ENCODE data around the gene PPIP5K2. TPM values are rescaled to one million over a fixed set of nuclear protein-coding genes. Genes with fewer than 3 reads are reported as not detected.
"Not testable (repeated sequence)": the region's sequence is repeated elsewhere in the genome, so short reads cannot be mapped to it uniquely, and the experiment has no call there.

Gene PPIP5K2
- 45.3 TPM for total RNA-seq
- polyA plus RNA-seq (ENCODE audit: insufficient read depth in 1 of 8, insufficient read length in 8 of 8, low replicate concordance in 1 of 8), result 10 to 100 TPM; 23.8 to 39.1 (median 36.5) TPM
- long read RNA-seq, donor 1, result 0 reads
- long read RNA-seq, donor 2, result 0 reads
- long read RNA-seq, donor 3, partial matches to known transcripts, result 0 of 2 reads
- long read RNA-seq, donor 3, other reads (novel, unspliced or antisense), result 0 of 2 reads
- long read RNA-seq, donor 4, result 0 reads
- long read RNA-seq, donor 5, partial matches to known transcripts, result 10 of 11 reads
- long read RNA-seq, donor 5, other reads (novel, unspliced or antisense), result 0 of 11 reads
- long read RNA-seq, donor 6, result 0 reads
- long read RNA-seq, donor 7, full-length matches to known transcripts, result 1 of 6 reads
- long read RNA-seq, donor 7, partial matches to known transcripts, result 5 of 6 reads
- long read RNA-seq, donor 7, other reads (novel, unspliced or antisense), result 0 of 6 reads
- long read RNA-seq, donor 8, full-length matches to known transcripts, result 1 of 1 reads
- long read RNA-seq, donor 8, partial matches to known transcripts, result 0 of 1 reads
- long read RNA-seq, donor 8, other reads (novel, unspliced or antisense), result 0 of 1 reads
- long read RNA-seq, donor 9, partial matches to known transcripts, result 0 of 1 reads
- long read RNA-seq, donor 9, other reads (novel, unspliced or antisense), result 0 of 1 reads
- long read RNA-seq, donor 10, partial matches to known transcripts, result 22 of 24 reads
- long read RNA-seq, donor 10, other reads (novel, unspliced or antisense), result 0 of 24 reads
- long read RNA-seq, donor 11, partial matches to known transcripts, result 0 of 1 reads
- long read RNA-seq, donor 11, other reads (novel, unspliced or antisense), result 0 of 1 reads

GRCh38 chr5:103119765-103120606 lies at the start of gene PPIP5K2, which contains the start of gene GIN1:
Gene PPIP5K2 (plus strand): TSS chr5:103120301. CDS start chr5:103129590, 9,289 bp downstream.
Gene GIN1 (minus strand): TSS chr5:103120138. CDS start chr5:103108707, 11,431 bp downstream.
- 0% methylated on average over 31 of the region's 46 CpGs for WGBS (ENCODE audit: insufficient coverage)
- Histone ChIP-seq H3K36me3 (ENCODE audit: control insufficient read depth, insufficient read depth, low read length) (peaks cover 3% of the 10 kb centered on the region), H3K4me3 (ENCODE audit: low read length) (peak within 1 kb of the TSS; percentile 86), H3K9me3 (replicated peaks; ENCODE audit: control insufficient read depth, low read depth, low read length) (no peaks in the 10 kb centered on the region), H3K27me3 (ENCODE audit: control insufficient read depth, insufficient read depth, low read length) (no peaks in the 10 kb centered on the region), H3K4me1 (ENCODE audit: control insufficient read depth, insufficient read depth, low read length) (peaks cover 7% of the 10 kb centered on the region), H3K27ac (ENCODE audit: low read length) (peak within 1 kb of the TSS; percentile 98)
- DNase-seq, result peak; percentile 99

GRCh38 chr5:103073500-103073899 lies 46.6 kb upstream of the PPIP5K2 start:
- 71% methylated on average over 4 of the region's 4 CpGs for WGBS (ENCODE audit: insufficient coverage)
- H3K36me3 ChIP-seq (ENCODE audit: control insufficient read depth, insufficient read depth, low read length); H3K27me3 ChIP-seq (ENCODE audit: control insufficient read depth, insufficient read depth, low read length); H3K4me3 ChIP-seq (ENCODE audit: low read length); DNase-seq; H3K4me1 ChIP-seq (ENCODE audit: control insufficient read depth, insufficient read depth, low read length); H3K27ac ChIP-seq (ENCODE audit: low read length): not testable (repeated sequence)
- H3K9me3 ChIP-seq (replicated peaks; ENCODE audit: control insufficient read depth, low read depth, low read length), result peaks cover 35% of the 10 kb centered on the region

DNA sequence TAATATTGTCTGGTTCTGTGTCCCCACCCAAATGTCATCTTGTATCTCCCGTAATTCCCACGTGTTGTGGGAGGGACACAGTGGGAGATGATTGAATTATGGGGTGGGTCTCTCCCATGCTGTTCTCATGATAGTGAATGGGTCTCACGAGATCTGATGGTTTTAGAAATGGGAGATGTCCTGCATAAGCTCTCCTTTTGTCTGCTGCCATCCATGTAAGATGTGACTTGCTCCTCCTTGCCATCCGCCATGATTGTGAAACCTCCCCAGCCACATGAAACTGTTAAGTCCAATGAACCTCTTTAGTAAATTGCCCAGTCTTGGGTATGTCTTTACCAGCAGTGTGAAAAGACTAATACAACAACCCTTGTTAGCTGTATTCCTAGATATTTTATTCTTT lies 44.7 kb upstream of the PPIP5K2 start:
- no peaks in the 10 kb centered on the region for H3K27me3 ChIP-seq (ENCODE audit: control insufficient read depth, insufficient read depth, low read length)
- 100% methylated on average over 3 of the region's 4 CpGs for WGBS (ENCODE audit: insufficient coverage)
- H3K27ac ChIP-seq (ENCODE audit: low read length), result no peak overlapping the region
- H3K4me3 ChIP-seq (ENCODE audit: low read length), result no peak overlapping the region
- peaks cover 53% of the 10 kb centered on the region for H3K9me3 ChIP-seq (replicated peaks; ENCODE audit: control insufficient read depth, low read depth, low read length)
- no peak for DNase-seq
- no peaks in the 10 kb centered on the region for H3K4me1 ChIP-seq (ENCODE audit: control insufficient read depth, insufficient read depth, low read length)
- H3K36me3 ChIP-seq (ENCODE audit: control insufficient read depth, insufficient read depth, low read length), result no peaks in the 10 kb centered on the region

DNA sequence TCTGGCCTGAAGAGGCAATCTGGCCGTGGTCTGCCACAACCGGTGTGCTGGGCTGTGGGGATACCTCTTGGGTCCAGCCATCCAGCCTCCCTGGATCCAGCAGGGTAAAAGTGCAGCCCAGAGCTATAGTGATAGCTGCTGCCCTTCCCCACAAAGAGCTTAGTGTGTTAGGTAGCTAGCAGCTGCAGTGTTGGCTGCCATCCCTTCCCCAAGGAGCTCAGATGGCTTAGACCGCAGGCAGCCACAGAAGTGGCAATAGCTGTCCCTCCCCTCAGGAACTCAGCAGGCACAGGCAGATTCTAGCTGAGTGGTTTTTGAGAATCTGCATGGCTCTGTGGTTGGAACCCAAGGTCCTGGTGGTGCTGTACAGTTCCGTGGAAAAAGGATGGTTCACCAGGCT lies 40.3 kb upstream of the PPIP5K2 start:
- peaks cover 61% of the 10 kb centered on the region for H3K9me3 ChIP-seq (replicated peaks; ENCODE audit: control insufficient read depth, low read depth, low read length)
- no peaks in the 10 kb centered on the region for H3K4me1 ChIP-seq (ENCODE audit: control insufficient read depth, insufficient read depth, low read length)
- WGBS (ENCODE audit: insufficient coverage), result 97% methylated on average over 4 of the region's 4 CpGs
- no peak overlapping the region for H3K27ac ChIP-seq (ENCODE audit: low read length)
- H3K36me3 ChIP-seq (ENCODE audit: control insufficient read depth, insufficient read depth, low read length), result peaks cover 3% of the 10 kb centered on the region
- no peaks in the 10 kb centered on the region for H3K27me3 ChIP-seq (ENCODE audit: control insufficient read depth, insufficient read depth, low read length)
- no peak for DNase-seq
- no peak overlapping the region for H3K4me3 ChIP-seq (ENCODE audit: low read length)

- Histone ChIP-seq H3K27ac (ENCODE audit: low read length) (no peak overlapping the region), H3K4me1 (ENCODE audit: control insufficient read depth, insufficient read depth, low read length) (no peaks in the 10 kb centered on the region)
- WGBS (ENCODE audit: insufficient coverage), result no CpG with 5 or more reads among the region's 1 CpG
Measured at GRCh38 chr5:103086547-103086946, 33.6 kb upstream of the PPIP5K2 start.

GRCh38 chr5:103089272-103089671 lies 30.8 kb upstream of the PPIP5K2 start:
- no CpG with 5 or more reads among the region's 1 CpG for WGBS (ENCODE audit: insufficient coverage)
- Histone ChIP-seq H3K36me3 (ENCODE audit: control insufficient read depth, insufficient read depth, low read length) (peaks cover 15% of the 10 kb centered on the region), H3K4me3 (ENCODE audit: low read length) (no peak overlapping the region), H3K9me3 (replicated peaks; ENCODE audit: control insufficient read depth, low read depth, low read length) (peaks cover 6% of the 10 kb centered on the region), H3K27ac (ENCODE audit: low read length) (no peak overlapping the region), H3K27me3 (ENCODE audit: control insufficient read depth, insufficient read depth, low read length) (no peaks in the 10 kb centered on the region), H3K4me1 (ENCODE audit: control insufficient read depth, insufficient read depth, low read length) (no peaks in the 10 kb centered on the region)
- DNase-seq, result no peak

More at GRCh38 chr5:103086547-103086946, 33.6 kb upstream of the PPIP5K2 start:
- no peak overlapping the region for H3K4me3 ChIP-seq (ENCODE audit: low read length)
- peaks cover 22% of the 10 kb centered on the region for H3K9me3 ChIP-seq (replicated peaks; ENCODE audit: control insufficient read depth, low read depth, low read length)
- no peaks in the 10 kb centered on the region for H3K27me3 ChIP-seq (ENCODE audit: control insufficient read depth, insufficient read depth, low read length)
- peaks cover 10% of the 10 kb centered on the region for H3K36me3 ChIP-seq (ENCODE audit: control insufficient read depth, insufficient read depth, low read length)
- DNase-seq, result no peak

- Histone ChIP-seq H3K27me3 (ENCODE audit: control insufficient read depth, insufficient read depth, low read length) (no peaks in the 10 kb centered on the region), H3K36me3 (ENCODE audit: control insufficient read depth, insufficient read depth, low read length) (peaks cover 11% of the 10 kb centered on the region), H3K9me3 (replicated peaks; ENCODE audit: control insufficient read depth, low read depth, low read length) (no peaks in the 10 kb centered on the region), H3K27ac (ENCODE audit: low read length) (no peak overlapping the region), H3K4me1 (ENCODE audit: control insufficient read depth, insufficient read depth, low read length) (no peaks in the 10 kb centered on the region), H3K4me3 (ENCODE audit: low read length) (no peak overlapping the region)
- no peak for DNase-seq
- no CpG with 5 or more reads among the region's 1 CpG for WGBS (ENCODE audit: insufficient coverage)
Measured at GRCh38 chr5:103090791-103091190, 29.3 kb upstream of the PPIP5K2 start.

- H3K9me3 ChIP-seq (replicated peaks; ENCODE audit: control insufficient read depth, low read depth, low read length), result no peaks in the 10 kb centered on the region
- no peaks in the 10 kb centered on the region for H3K4me1 ChIP-seq (ENCODE audit: control insufficient read depth, insufficient read depth, low read length)
- no peak overlapping the region for H3K27ac ChIP-seq (ENCODE audit: low read length)
- DNase-seq, result no peak
- whole genome bisulfite sequencing (ENCODE audit: insufficient coverage), result 100% methylated on average over 1 of the region's 3 CpGs
- H3K27me3 ChIP-seq (ENCODE audit: control insufficient read depth, insufficient read depth, low read length), result no peaks in the 10 kb centered on the region
- H3K36me3 ChIP-seq (ENCODE audit: control insufficient read depth, insufficient read depth, low read length), result peaks cover 5% of the 10 kb centered on the region
- H3K4me3 ChIP-seq (ENCODE audit: low read length), result no peak overlapping the region
Measured at GRCh38 chr5:103092676-103093075, 27.4 kb upstream of the PPIP5K2 start.

DNA sequence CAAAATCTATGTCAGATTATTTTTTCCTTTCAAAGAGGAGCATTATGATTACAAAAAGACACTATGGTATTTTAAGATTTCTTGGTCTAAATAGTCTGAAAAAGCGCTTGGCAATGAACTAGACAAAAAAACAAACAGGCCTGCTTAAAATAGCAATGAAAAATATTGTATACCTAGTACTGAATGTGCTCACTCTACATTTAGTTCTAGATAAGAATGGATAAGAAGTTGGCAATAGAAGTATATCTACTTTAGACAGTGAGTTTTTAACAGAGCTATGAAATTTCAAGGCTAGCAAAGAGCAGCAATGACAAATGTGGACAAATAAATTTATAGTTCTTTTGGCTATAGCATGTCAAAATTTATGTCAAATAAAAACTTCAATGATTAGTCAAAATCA lies 26.4 kb upstream of the PPIP5K2 start:
- Histone ChIP-seq H3K27me3 (ENCODE audit: control insufficient read depth, insufficient read depth, low read length) (no peaks in the 10 kb centered on the region), H3K27ac (ENCODE audit: low read length) (no peak overlapping the region), H3K36me3 (ENCODE audit: control insufficient read depth, insufficient read depth, low read length) (peaks cover 5% of the 10 kb centered on the region), H3K4me1 (ENCODE audit: control insufficient read depth, insufficient read depth, low read length) (no peaks in the 10 kb centered on the region), H3K9me3 (replicated peaks; ENCODE audit: control insufficient read depth, low read depth, low read length) (no peaks in the 10 kb centered on the region), H3K4me3 (ENCODE audit: low read length) (no peak overlapping the region)
- no CpG with 5 or more reads among the region's 1 CpG for WGBS (ENCODE audit: insufficient coverage)
- DNase-seq, result no peak

All from muscle of leg (tissue), 16 donors.